DND-41 (cell line): ENCODE data around the gene RBFOX2.

Experiments
- ATAC-seq: fragments of 200-7000 bp; cut with Tn5 transposase; 3 replicates; pipeline ENCODE4 v1.9.1; 2021; ENCODE audit warnings: low read depth; ENCODE audit not compliant: insufficient read depth
- DNase-seq: peaks from one replicate; pipeline ENCODE4 v3.0.0-alpha.2; 2020
- H2AFZ ChIP-seq: 2 replicates; pipeline ENCODE4 v1.6.0; 2012; ENCODE audit warnings: low read depth, low read length
- H3K27ac ChIP-seq: 2 replicates; pipeline ENCODE4 v1.5.1; 2012; ENCODE audit warnings: low read length, inconsistent platforms
- H3K27me3 ChIP-seq: fragments of 200-600 bp; sonication (generic); 2 replicates; pipeline ENCODE4 v1.6.0; 2012; ENCODE audit warnings: low read length, mild to moderate bottlenecking, inconsistent platforms; ENCODE audit not compliant: insufficient read depth, poor library complexity
- H3K36me3 ChIP-seq: 2 replicates; pipeline ENCODE4 v1.5.1; 2012; ENCODE audit warnings: low read length, inconsistent platforms; ENCODE audit not compliant: insufficient read depth
- H3K4me1 ChIP-seq: 2 replicates; pipeline ENCODE4 v1.5.1; 2012; ENCODE audit warnings: mild to moderate bottlenecking, low read length; ENCODE audit not compliant: insufficient read depth
- H3K4me2 ChIP-seq: 2 replicates; pipeline ENCODE4 v1.6.0; 2012; ENCODE audit warnings: mild to moderate bottlenecking, moderate library complexity, low read length, inconsistent platforms; ENCODE audit not compliant: insufficient read depth
- H3K4me3 ChIP-seq, 2 experiments: fragments of 200-600 bp in 1 of 2; shearing (Covaris generic) in 1 of 2; 2 replicates each; pipeline ENCODE4 v1.5.1; 2012 to 2016; ENCODE audit warnings: inconsistent platforms in 2 of 2, low read length in 2 of 2, mild to moderate bottlenecking in 2 of 2, low read depth in 1 of 2, moderate library complexity in 1 of 2
- H3K79me2 ChIP-seq: 2 replicates; pipeline ENCODE4 v1.6.0; 2012; ENCODE audit warnings: low read length, inconsistent platforms; ENCODE audit not compliant: insufficient read depth
- H3K9ac ChIP-seq: 2 replicates; pipeline ENCODE4 v1.6.0; 2012; ENCODE audit warnings: low read depth, mild to moderate bottlenecking, inconsistent platforms, low read length, moderate library complexity
- H3K9me3 ChIP-seq: 2 replicates; pipeline ENCODE4 v1.5.1; 2012; ENCODE audit warnings: low read length, moderate library complexity, mild to moderate bottlenecking, inconsistent platforms; ENCODE audit not compliant: insufficient read depth, severe bottlenecking
- H4K20me1 ChIP-seq: 2 replicates; pipeline ENCODE4 v1.6.0; 2012; ENCODE audit warnings: low read length; ENCODE audit not compliant: insufficient read depth
- CTCF ChIP-seq: IDR thresholded peaks from 2 replicates; pipeline ENCODE4 v1.5.1; 2012; ENCODE audit warnings: borderline replicate concordance, low read length, moderate library complexity, mild to moderate bottlenecking; ENCODE audit not compliant: poor library complexity, severe bottlenecking; ENCODE audit errors: extremely low read depth
- EZH2 ChIP-seq: IDR thresholded peaks from 3 replicates; pipeline ENCODE4 v1.6.1; 2012; ENCODE audit warnings: borderline replicate concordance, low read depth, mild to moderate bottlenecking, moderate library complexity, low read length, inconsistent platforms; ENCODE audit not compliant: severe bottlenecking

Gene RBFOX2

DNA sequence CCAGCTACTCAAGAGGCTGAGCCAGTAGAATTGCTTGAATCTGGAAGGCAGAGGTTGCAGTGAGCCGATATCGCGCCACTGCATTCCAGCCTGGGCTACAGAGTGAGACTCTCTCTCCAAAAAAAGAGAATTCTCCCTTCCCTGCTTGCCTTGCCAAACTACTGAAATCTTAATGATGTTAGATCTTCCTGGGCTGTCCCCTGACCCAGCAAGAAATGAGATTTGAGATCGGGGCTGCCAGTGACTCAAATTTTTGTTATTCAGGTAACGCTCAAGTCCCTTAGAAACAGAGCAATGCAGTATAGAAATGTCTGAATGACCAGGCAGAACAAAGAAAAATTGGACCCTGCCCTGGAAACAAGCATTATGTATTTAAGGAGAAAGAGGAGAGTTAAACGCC lies 4.0 kb upstream of the RBFOX2 start:
- no peak for ATAC-seq
- Histone ChIP-seq H3K27me3 (peaks cover 46% of the 10 kb centered on the region), H3K4me2 (no peak overlapping the region), H4K20me1 (no peaks in the 10 kb centered on the region; the same call in 1 of the 2 replicates), H2AFZ (no peak overlapping the region), H3K9ac (no peak overlapping the region), H3K9me3 (no peaks in the 10 kb centered on the region), H3K4me3 (no peak overlapping the region), H3K4me1 (peaks cover 17% of the 10 kb centered on the region), H3K27ac (no peak overlapping the region), H3K36me3 (no peaks in the 10 kb centered on the region), H3K79me2 (no peaks in the 10 kb centered on the region)
- TF ChIP-seq CTCF (no peak), EZH2 (no peak)
- DNase-seq = no peak

DNA sequence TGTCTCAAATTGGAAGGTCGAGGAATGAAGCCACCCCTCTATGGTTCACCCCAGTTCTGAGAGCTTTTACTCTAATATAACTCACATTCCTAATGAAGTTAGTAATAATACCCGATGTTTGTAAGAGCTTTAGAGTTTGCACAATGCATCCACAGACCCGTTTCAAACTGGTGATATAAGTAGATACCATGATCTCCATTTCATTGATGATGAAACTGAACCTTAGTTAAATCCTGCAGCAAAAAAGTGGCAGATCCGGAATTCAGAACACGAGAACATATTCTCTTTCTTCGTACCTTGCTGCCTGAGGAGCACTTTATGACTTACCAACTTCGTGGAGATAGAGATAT lies 757 bp upstream of the RBFOX2 start:
- Histone ChIP-seq H3K36me3 (no peaks in the 10 kb centered on the region), H2AFZ (peak overlapping the region; percentile 64), H3K4me2 (peak overlapping the region; percentile 76), H3K4me1 (peaks cover 20% of the 10 kb centered on the region), H3K79me2 (no peaks in the 10 kb centered on the region), H3K27me3 (peaks cover 42% of the 10 kb centered on the region), H3K4me3 (peak overlapping the region; percentile 13 to 63; a peak in 3 of 4 replicates), H4K20me1 (no peaks in the 10 kb centered on the region; the same call in 1 of the 2 replicates), H3K9ac (peak overlapping the region; percentile 51), H3K9me3 (no peaks in the 10 kb centered on the region), H3K27ac (no peak overlapping the region)
- no peak for TF ChIP-seq EZH2
- DNase-seq (no peak), ATAC-seq (no peak)

DNA sequence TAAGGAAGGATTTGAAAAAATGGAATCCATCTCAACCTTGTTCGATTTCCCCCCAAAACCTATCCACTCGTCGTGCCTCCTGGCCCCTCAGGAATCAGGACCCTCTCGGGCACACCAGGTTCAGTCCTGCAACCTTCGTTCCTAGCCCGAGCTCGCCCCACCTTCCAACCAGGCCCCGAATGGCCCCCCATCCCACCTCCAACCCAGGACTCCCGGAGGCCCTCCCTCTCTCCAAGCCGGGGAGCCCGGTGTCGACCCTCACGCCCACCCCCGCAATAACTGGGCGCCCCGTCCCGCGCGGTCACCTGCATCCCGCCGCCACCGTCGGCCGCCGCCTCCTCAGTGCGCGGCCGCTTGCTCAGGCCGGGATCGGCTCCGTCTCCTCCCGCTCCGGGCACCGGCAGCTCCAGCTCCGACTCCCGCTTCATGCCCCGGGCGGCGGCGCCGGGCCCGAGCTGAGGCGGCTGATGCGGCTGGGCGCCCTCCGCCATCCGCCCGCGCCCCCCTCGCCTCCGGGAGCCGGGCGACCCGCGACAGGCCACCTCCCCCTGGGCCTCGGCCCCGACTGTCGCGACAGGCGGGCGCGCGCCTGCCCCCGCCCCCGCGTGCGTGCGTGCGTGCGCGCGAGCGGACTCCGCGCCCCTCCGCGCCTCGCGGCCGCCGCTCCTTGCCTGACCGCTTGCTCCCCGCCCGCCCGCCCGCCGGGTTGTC lies 534 bp downstream of the RBFOX2 start:
- TF ChIP-seq EZH2 = peak; percentile 99
- TF ChIP-seq CTCF = no peak
- no peaks in the 10 kb centered on the region for H3K79me2 ChIP-seq
- no peaks in the 10 kb centered on the region for H3K9me3 ChIP-seq
- ATAC-seq = peak; percentile 25; the same call in 2 of the 3 replicates
- peaks cover 45% of the 10 kb centered on the region for H3K27me3 ChIP-seq
- peak overlapping the region; percentile 51 for H3K9ac ChIP-seq
- H3K4me2 ChIP-seq = peak overlapping the region; percentile 76
- H4K20me1 ChIP-seq = no peaks in the 10 kb centered on the region; the same call in 1 of the 2 replicates
- no peak for DNase-seq
- peak overlapping the region; percentile 55 for H2AFZ ChIP-seq
- peaks cover 20% of the 10 kb centered on the region for H3K4me1 ChIP-seq
- H3K27ac ChIP-seq = no peak overlapping the region
- H3K36me3 ChIP-seq = no peaks in the 10 kb centered on the region
- peak overlapping the region; percentile 16 to 63; a peak in 3 of 4 replicates for H3K4me3 ChIP-seq

GRCh38 chr22:36027579-36027934 lies 1.1 kb downstream of the RBFOX2 start:
- TF ChIP-seq EZH2 (no peak), CTCF (no peak)
- H3K36me3 ChIP-seq = no peaks in the 10 kb centered on the region
- H3K27me3 ChIP-seq = peaks cover 45% of the 10 kb centered on the region
- peak overlapping the region; percentile 16 to 63; a peak in 3 of 4 replicates for H3K4me3 ChIP-seq
- H2AFZ ChIP-seq = peak overlapping the region; percentile 55
- DNase-seq (peak; percentile 11), ATAC-seq (no peak)
- H3K79me2 ChIP-seq = no peaks in the 10 kb centered on the region
- H3K4me1 ChIP-seq = peaks cover 20% of the 10 kb centered on the region
- peak overlapping the region; percentile 51 for H3K9ac ChIP-seq
- H3K27ac ChIP-seq = no peak overlapping the region
- no peaks in the 10 kb centered on the region; the same call in 1 of the 2 replicates for H4K20me1 ChIP-seq
- H3K9me3 ChIP-seq = no peaks in the 10 kb centered on the region
- H3K4me2 ChIP-seq = peak overlapping the region; percentile 76
